KBM-7 (cell line): ENCODE measurements around the gene F3.
A peak's percentile ranks its signal among the peaks of the same experiment; 100 is the strongest.

Experiments used
- DNase-seq: peaks from one replicate; pipeline ENCODE4 v3.0.0-alpha.2; 2015
- in situ Hi-C: fragments of 300-500 bp; cut with MboI; formaldehyde crosslinking; loops from 2 replicates; pipeline ENCODE4 v1.14.3; 2020; ENCODE audit warnings: low sequenced_read_pairs, low pct_unique_long_range_greater_than_20kb, mixed read lengths

Gene F3

DNA sequence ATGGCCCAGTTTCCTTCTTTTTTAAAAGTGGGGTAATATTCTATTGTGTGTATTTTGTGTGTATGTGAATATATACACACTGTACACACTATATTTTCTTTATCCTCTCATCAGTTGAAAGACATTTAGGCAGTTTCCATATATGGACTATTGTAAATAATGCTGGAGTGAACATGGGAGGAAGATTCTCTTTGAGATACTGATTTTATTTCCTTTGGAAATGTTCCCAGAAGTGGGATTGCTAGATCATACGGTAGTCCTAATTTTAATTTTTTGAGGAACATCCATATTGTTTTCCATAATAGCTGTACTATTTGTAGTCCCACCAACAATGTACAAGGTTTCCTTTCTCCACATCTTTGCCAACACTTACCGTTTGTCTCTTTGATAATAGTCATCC is 51.0 kb downstream of the F3 start:
- in situ Hi-C loops: no loop called here

DNA sequence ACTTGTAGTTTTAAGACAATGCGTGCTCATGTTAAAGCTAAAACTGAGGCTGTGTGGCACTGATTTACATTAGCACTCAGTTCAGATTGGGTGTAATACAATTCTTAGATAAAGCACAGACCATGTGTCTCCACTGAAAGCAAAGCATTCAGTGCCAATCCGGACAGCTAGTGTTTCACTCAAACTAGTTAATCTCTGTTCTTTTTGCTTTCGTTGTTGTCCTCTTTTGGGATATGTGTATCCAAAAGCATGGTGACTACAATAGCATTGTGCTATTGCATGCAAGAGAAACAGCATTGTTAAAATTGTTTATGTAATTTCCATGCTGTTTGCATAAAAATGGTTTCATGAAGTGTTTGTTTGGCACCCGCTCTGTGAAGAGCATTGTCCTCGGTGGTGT is 54.6 kb downstream of the F3 start:
- DNase-seq: no peak
- in situ Hi-C loops: no loop called here

More for the DNA sequence above, 51.0 kb downstream of the F3 start:
- DNase-seq: no peak

DNA sequence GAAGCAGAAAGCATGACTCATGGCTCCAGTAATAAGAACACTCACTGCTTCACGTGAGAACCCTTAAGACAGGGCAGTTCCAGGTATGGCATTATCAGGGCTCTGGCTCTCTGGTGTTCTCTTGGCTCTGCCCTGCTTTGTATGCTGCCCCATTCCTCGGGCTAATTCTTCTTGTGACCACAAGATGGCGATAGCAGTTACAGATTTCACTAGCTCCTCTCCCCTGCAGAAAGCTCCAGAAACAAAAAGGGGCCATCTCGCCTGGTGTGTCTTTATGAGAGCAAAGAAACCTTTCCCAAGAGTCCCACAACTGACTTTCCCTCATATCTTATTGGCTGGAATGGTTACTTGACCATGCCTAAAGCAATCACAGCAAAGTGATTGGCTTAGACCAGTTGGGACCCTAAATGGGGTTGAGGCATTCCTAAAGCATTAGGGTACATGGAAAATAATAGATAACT is 60.1 kb downstream of the F3 start:
- in situ Hi-C loops: no loop called here
- peak; percentile 83 for DNase-seq

- no peak for DNase-seq
- in situ Hi-C loops: no loop called here
These were observed 61.9 kb downstream of the F3 start for GRCh38 chr1:94479682-94480081.
